ENCODE data around the gene ARID1A.

GRCh38 chr1:26783646-26784022 is 87.8 kb downstream of the ARID1A start:
- TF ChIP-seq ATF3 (IDR thresholded peaks at IDR 0.05; ENCODE audit: insufficient read depth, low read depth, low read length), result no peak
- TF ChIP-seq TAF1 (IDR thresholded peaks at IDR 0.05; ENCODE audit: low read depth, low read length), result no peak
- TF ChIP-seq EP300 (IDR thresholded peaks at IDR 0.05; ENCODE audit: borderline replicate concordance in 1 of 2, low read depth in 2 of 2, low read length in 2 of 2), result no peak
- no peak for TF ChIP-seq NANOG (IDR thresholded peaks at IDR 0.05; ENCODE audit: insufficient read depth, low read depth, low read length, poor library complexity, severe bottlenecking)
- no peak for TF ChIP-seq FOSL1 (IDR thresholded peaks at IDR 0.05; ENCODE audit: insufficient read depth, low read depth, low read length)
- no peak for TF ChIP-seq POLR2A (IDR thresholded peaks at IDR 0.05; ENCODE audit: control extremely low read depth in 1 of 2, low read depth in 2 of 2, low read length in 2 of 2)

Measured in H1 (cell line).